A204.1 (cell line): ENCODE results near the gene STARD5.
"Not testable (repeated sequence)": the region's sequence is repeated elsewhere in the genome, so short reads cannot be mapped to it uniquely, and the experiment has no call there.

Source experiments
- FAIRE-seq: peaks from 2 replicates; lab custom pipeline; 2012; peaks lifted over from hg19 to GRCh38; lab: Jason Lieb, UNC

The STARD5 gene

GRCh38 chr15:81337241-81337640 is 13.3 kb upstream of the STARD5 start:
- no peak for FAIRE-seq

GRCh38 chr15:81336568-81336967 is 12.6 kb upstream of the STARD5 start:
- no peak for FAIRE-seq

GRCh38 chr15:81335631-81336030 is 11.7 kb upstream of the STARD5 start:
- no peak for FAIRE-seq

- FAIRE-seq = no peak
These were observed 11.0 kb upstream of the STARD5 start for GRCh38 chr15:81334768-81335435.

GRCh38 chr15:81333363-81333762 is 9.4 kb upstream of the STARD5 start:
- FAIRE-seq = no peak

GRCh38 chr15:81332326-81332725 is 8.4 kb upstream of the STARD5 start:
- no peak for FAIRE-seq

DNA sequence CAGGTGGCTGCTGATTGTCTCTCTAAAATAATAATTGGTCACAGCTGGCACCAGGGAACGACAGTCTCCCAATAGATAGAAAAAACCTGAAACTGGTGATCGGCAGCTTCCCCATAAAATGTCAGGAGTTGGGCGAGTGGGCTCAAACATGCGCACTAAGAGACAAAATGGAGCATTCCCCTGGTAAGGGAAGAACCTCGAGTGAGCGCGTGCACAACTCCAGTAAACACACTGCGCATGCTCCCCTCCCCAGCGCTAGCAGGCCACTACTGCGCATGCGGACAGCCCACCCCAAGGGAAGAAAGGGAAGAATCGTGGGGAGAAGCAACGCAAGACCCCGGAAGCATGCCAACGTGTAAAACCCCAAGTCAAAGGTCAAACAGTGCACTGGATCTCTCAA is 7.7 kb upstream of the STARD5 start:
- no peak for FAIRE-seq

DNA sequence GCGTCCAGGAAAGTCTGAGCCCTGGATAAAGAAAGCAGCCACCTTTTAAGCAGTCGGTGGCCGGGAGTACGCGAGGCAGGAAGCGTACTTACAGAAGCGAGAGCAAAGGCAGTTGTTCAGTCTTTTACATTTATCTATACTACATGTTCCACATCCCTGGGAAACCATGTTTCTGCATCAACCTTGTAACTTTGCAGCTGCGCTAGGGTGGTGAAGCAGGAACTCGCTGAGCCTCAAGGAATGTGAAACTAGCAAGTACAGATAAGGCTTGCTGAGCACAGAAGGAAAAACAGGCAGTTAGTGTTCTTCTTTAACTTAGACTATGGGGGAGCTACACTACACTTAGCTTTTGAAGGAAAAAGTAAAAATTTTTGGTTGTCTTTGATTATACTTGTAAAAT is 7.2 kb upstream of the STARD5 start:
- FAIRE-seq = not testable (repeated sequence)

- no peak for FAIRE-seq
These were observed 6.6 kb upstream of the STARD5 start for GRCh38 chr15:81330366-81331090.

DNA sequence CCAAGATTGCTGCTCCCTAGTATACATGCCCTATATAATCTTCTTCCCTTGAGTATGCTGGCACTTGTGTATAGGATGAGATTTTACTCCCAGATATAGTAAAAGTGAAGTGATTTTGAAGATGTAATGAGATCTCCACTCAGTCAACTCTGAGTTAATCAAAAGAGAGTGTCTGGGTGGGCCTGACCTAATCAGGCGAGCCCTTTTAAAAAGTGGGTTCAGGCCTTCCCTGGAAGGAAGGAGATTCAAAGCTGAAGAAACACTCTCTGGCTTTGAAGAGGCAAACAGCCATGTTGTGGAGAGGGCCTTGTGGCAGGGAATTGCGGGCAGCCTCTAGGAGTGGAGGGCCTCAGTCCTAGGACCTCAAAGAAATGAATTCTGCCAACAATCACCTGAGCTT is 5.5 kb upstream of the STARD5 start:
- FAIRE-seq = no peak

- FAIRE-seq = no peak
These were observed 3.6 kb upstream of the STARD5 start for GRCh38 chr15:81327516-81327915.

DNA sequence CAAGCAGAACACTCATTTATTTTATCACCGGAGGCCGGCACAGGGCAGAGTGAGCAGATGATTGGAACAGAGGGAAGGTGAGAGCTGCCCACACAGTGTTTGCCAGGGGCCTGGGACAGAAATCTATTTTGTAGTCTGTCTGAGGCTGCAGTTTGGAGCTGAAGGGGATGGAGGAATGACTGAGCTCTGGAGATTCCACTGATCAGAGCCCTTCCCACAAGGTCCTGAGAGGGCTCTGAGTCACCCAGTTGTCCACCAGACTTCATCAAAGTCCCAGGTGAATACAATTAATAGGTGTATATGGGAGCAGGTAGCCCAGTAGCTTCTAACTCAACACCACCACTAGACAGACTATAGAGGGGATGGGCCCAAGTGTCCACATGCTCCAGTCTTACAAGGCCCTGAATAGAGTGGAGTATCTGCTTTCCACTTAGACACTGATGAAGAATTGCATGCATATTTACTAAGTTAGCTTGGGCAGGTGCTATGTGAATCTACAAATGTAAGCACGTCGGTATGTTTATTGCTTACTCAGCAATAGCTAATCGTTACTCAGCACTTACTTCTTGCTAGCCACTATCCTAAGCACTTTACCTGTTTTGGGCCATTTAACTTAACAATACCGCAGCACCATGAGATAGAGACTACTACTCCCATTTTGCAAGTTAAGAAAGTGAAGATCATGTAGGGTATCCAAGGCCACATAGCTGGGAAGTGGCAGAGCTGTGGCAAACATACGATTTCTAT is 2.7 kb upstream of the STARD5 start:
- no peak for FAIRE-seq

DNA sequence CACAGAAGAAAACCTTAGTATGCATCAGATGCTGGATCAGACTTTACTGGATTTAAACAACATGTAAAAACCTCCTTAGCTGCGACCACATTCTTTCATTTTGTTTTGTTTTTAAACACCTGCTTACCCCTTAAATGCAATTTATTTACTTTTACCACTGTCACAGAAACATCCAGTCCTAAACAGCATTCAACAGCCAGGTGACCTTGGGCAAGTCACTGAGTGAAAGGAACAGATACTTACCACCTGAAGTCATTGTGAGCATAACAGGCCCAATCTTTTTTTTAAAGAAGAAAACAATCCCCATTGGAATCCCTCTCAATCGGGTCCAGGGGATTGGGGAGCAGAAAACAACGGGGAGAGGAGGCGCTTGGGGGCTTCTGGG is 390 bp downstream of the STARD5 start:
- FAIRE-seq = no peak

- no peak for FAIRE-seq
These were observed 1.2 kb downstream of the STARD5 start for GRCh38 chr15:81322676-81323253.

- no peak for FAIRE-seq
These were observed 2.3 kb downstream of the STARD5 start for GRCh38 chr15:81321667-81322066.

- FAIRE-seq = no peak
These were observed 6.3 kb downstream of the STARD5 start for GRCh38 chr15:81317642-81318017.

DNA sequence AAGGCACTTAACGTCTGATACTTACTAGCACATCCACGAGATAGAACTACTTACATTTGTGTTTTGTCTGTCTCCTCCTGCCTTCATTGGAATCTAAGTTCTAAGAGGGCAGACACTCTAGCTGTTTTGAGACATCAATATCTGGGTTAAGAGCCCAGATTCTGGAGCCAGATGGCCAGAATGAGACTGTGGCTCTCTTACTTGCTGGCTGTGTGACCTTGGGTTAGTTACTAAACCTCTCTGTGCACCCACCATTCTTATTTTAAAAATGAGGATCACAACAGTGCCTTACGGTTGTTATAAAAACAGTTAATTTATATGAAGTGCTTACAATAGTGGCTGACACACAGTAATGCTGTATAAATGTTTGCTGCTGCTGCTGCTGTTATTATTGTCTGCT is 7.7 kb downstream of the STARD5 start:
- FAIRE-seq = no peak

- no peak for FAIRE-seq
These were observed 8.3 kb downstream of the STARD5 start for GRCh38 chr15:81315452-81316175.

- FAIRE-seq = no peak
These were observed 9.6 kb downstream of the STARD5 start for GRCh38 chr15:81314378-81314777.

GRCh38 chr15:81313686-81314085 is 10.3 kb downstream of the STARD5 start:
- FAIRE-seq = no peak

- no peak for FAIRE-seq
These were observed 11.0 kb downstream of the STARD5 start for GRCh38 chr15:81312790-81313543.
